Neutrophil (primary cell): ENCODE data around the gene MBD5.

ENCODE experiments used
- H3K27ac ChIP-seq: fragments of 200-600 bp; sonication (generic); 2 replicates; pipeline ENCODE4 v1.5.1; 2016; ENCODE audit warnings: mild to moderate bottlenecking, moderate library complexity
- H3K27me3 ChIP-seq: fragments of 200-600 bp; sonication (generic); 2 replicates; pipeline ENCODE4 v1.6.0; 2016; ENCODE audit warnings: mild to moderate bottlenecking
- H3K36me3 ChIP-seq: fragments of 200-600 bp; sonication (generic); 2 replicates; pipeline ENCODE4 v1.5.1; 2017
- H3K4me1 ChIP-seq, 2 experiments: fragments of 200-600 bp in 1 of 2; sonication (generic) in 1 of 2; 1 replicate in 1 of 2; 2 replicates in 1 of 2; pipeline versions ENCODE4 v1.5.1 to v1.6.1; 2013 to 2016; ENCODE audit warnings: low read depth in 1 of 2, low read length in 1 of 2, mild to moderate bottlenecking in 1 of 2, moderate library complexity in 1 of 2; ENCODE audit not compliant: control insufficient read depth in 1 of 2, insufficient read depth in 1 of 2
- H3K4me3 ChIP-seq, 2 experiments: fragments of 200-600 bp in 1 of 2; sonication (generic) in 1 of 2; 1 replicate in 1 of 2; 2 replicates in 1 of 2; pipeline ENCODE4 v1.5.1; 2013 to 2016; ENCODE audit warnings: low read depth in 1 of 2, low read length in 1 of 2, mild to moderate bottlenecking in 1 of 2, moderate library complexity in 1 of 2
- H3K9me3 ChIP-seq: fragments of 200-600 bp; sonication (generic); 2 replicates; pipeline ENCODE4 v1.5.1; 2016
- CTCF ChIP-seq: fragments of 200-600 bp; sonication (generic); IDR thresholded peaks from 2 replicates; pipeline ENCODE4 v1.5.1; 2016; ENCODE audit warnings: antibody characterized with exemption

Gene MBD5

GRCh38 chr2:148042219-148042618 is 21.3 kb downstream of the MBD5 start:
- TF ChIP-seq CTCF, result no peak
- H3K4me1 ChIP-seq, result peaks cover 0 to 7% of the 10 kb centered on the region in 2 experiments
- no peak overlapping the region for H3K4me3 ChIP-seq
- no peaks in the 10 kb centered on the region for H3K9me3 ChIP-seq
- H3K36me3 ChIP-seq, result peaks cover 6% of the 10 kb centered on the region
- H3K27ac ChIP-seq, result no peak overlapping the region
- H3K27me3 ChIP-seq, result no peaks in the 10 kb centered on the region

- no peak for TF ChIP-seq CTCF
- Histone ChIP-seq H3K27me3 (no peaks in the 10 kb centered on the region), H3K4me3 (no peak overlapping the region), H3K9me3 (no peaks in the 10 kb centered on the region), H3K27ac (no peak overlapping the region), H3K4me1 (peaks cover 0 to 7% of the 10 kb centered on the region in 2 experiments), H3K36me3 (peaks cover 6% of the 10 kb centered on the region)
These were observed 23.4 kb downstream of the MBD5 start for GRCh38 chr2:148044322-148044721.

- no peak for TF ChIP-seq CTCF
- Histone ChIP-seq H3K9me3 (no peaks in the 10 kb centered on the region), H3K27me3 (no peaks in the 10 kb centered on the region), H3K36me3 (no peaks in the 10 kb centered on the region), H3K27ac (no peak overlapping the region), H3K4me3 (no peak overlapping the region), H3K4me1 (no peaks in the 10 kb centered on the region)
These were observed 25.9 kb downstream of the MBD5 start for GRCh38 chr2:148046802-148047201.

- Histone ChIP-seq H3K27ac (no peak overlapping the region), H3K4me1 (no peaks in the 10 kb centered on the region), H3K36me3 (no peaks in the 10 kb centered on the region), H3K9me3 (no peaks in the 10 kb centered on the region), H3K4me3 (no peak overlapping the region), H3K27me3 (no peaks in the 10 kb centered on the region)
- TF ChIP-seq CTCF, result no peak
These were observed 27.8 kb downstream of the MBD5 start for GRCh38 chr2:148048475-148049221.

GRCh38 chr2:148049284-148049683 is 28.4 kb downstream of the MBD5 start:
- H3K4me1 ChIP-seq, result no peaks in the 10 kb centered on the region
- no peak overlapping the region for H3K4me3 ChIP-seq
- H3K36me3 ChIP-seq, result no peaks in the 10 kb centered on the region
- H3K9me3 ChIP-seq, result no peaks in the 10 kb centered on the region
- no peaks in the 10 kb centered on the region for H3K27me3 ChIP-seq
- TF ChIP-seq CTCF, result no peak
- H3K27ac ChIP-seq, result no peak overlapping the region
